G401 (cell line): ENCODE data around the gene MRPS9. TPM values are rescaled to one million over a fixed set of nuclear protein-coding genes. Genes with fewer than 3 reads are reported as not detected.

ENCODE experiments used
- DNase-seq: peaks from one replicate; pipeline ENCODE4 v3.0.0-alpha.2; 2015; ENCODE audit warnings: low spot score
- in situ Hi-C: cut with HindIII; loops from 2 replicates; pipeline ENCODE4 v1.10.0; 2016; ENCODE audit warnings: low sequenced_read_pairs, mixed read lengths
- total RNA-seq: library from RNA; depleted of rRNA; stranded (reverse); fragments of >200 nt; shearing (Covaris generic); gene quantifications from 2 replicates; pipeline ENCODE4 v1.2.3, GENCODE V29; 2014

MRPS9 gene
- total RNA-seq, 1 experiment from 2014 or later: 58.2 TPM

- in situ Hi-C loops: no loop called here
- DNase-seq: no peak
Observed at GRCh38 chr2:105073591-105073990, 35.7 kb downstream of the MRPS9 start.

- in situ Hi-C loops: no loop called here
- no peak for DNase-seq
Observed at GRCh38 chr2:105076121-105076520, 38.3 kb downstream of the MRPS9 start.

GRCh38 chr2:105078906-105079495 lies 41.1 kb downstream of the MRPS9 start:
- in situ Hi-C loops: no loop called here
- no peak for DNase-seq

- DNase-seq: peak; percentile 5
- in situ Hi-C loops: no loop called here
Observed at GRCh38 chr2:105080461-105080860, 42.6 kb downstream of the MRPS9 start.

GRCh38 chr2:105081006-105081601 lies 43.2 kb downstream of the MRPS9 start:
- in situ Hi-C loops: no loop called here
- DNase-seq: peak; percentile 59

GRCh38 chr2:105082107-105082506 lies 44.2 kb downstream of the MRPS9 start:
- in situ Hi-C loops: no loop called here
- no peak for DNase-seq

- in situ Hi-C loops: no loop called here
- no peak for DNase-seq
Observed at GRCh38 chr2:105085525-105085924, 47.7 kb downstream of the MRPS9 start.

GRCh38 chr2:105087273-105087672 lies 49.4 kb downstream of the MRPS9 start:
- no peak for DNase-seq
- in situ Hi-C loops: no loop called here

- no peak for DNase-seq
- in situ Hi-C loops: no loop called here
Observed at GRCh38 chr2:105090091-105090490, 52.2 kb downstream of the MRPS9 start.

GRCh38 chr2:105092797-105093196 lies 54.9 kb downstream of the MRPS9 start:
- in situ Hi-C loops: no loop called here

GRCh38 chr2:105099153-105099552 lies 61.3 kb downstream of the MRPS9 start:
- in situ Hi-C loops: no loop called here

More at GRCh38 chr2:105092797-105093196, 54.9 kb downstream of the MRPS9 start:
- DNase-seq: no peak

GRCh38 chr2:105100046-105100840 lies 62.4 kb downstream of the MRPS9 start:
- no peak for DNase-seq
- in situ Hi-C loops: no loop called here

More at GRCh38 chr2:105099153-105099552, 61.3 kb downstream of the MRPS9 start:
- DNase-seq: no peak

GRCh38 chr2:105102001-105102400 lies 64.1 kb downstream of the MRPS9 start:
- no peak for DNase-seq
- in situ Hi-C loops: no loop called here

- DNase-seq: no peak
- in situ Hi-C loops: no loop called here
Observed at GRCh38 chr2:105102963-105103421, 65.1 kb downstream of the MRPS9 start.

- in situ Hi-C loops: no loop called here
- no peak for DNase-seq
Observed at GRCh38 chr2:105103481-105103880, 65.6 kb downstream of the MRPS9 start.

GRCh38 chr2:105104208-105104731 lies 66.4 kb downstream of the MRPS9 start:
- DNase-seq: no peak
- in situ Hi-C loops: no loop called here

GRCh38 chr2:105110295-105110829 lies 72.5 kb downstream of the MRPS9 start:
- DNase-seq: no peak
- in situ Hi-C loops: no loop called here

- in situ Hi-C loops: no loop called here
- DNase-seq: no peak
Observed at GRCh38 chr2:105111365-105112150, 73.7 kb downstream of the MRPS9 start.

GRCh38 chr2:105112345-105112744 lies 74.5 kb downstream of the MRPS9 start:
- in situ Hi-C loops: no loop called here
- DNase-seq: no peak
